Left ventricle myocardium inferior (tissue), 1 donor: ENCODE data around the gene OR6F1. TPM values are rescaled to one million over a fixed set of nuclear protein-coding genes. Genes with fewer than 3 reads are reported as not detected.
"Not testable (repeated sequence)": the region's sequence is repeated elsewhere in the genome, so short reads cannot be mapped to it uniquely, and the experiment has no call there.

Experiments used
- DNase-seq: peaks from one replicate; pipeline ENCODE4 v3.0.0-alpha.2; 2020
- H3K27ac ChIP-seq: fragments of 200-600 bp; replicated peaks from 2 replicates; pipeline ENCODE4 v1.8.0; 2021
- H3K27me3 ChIP-seq: fragments of 200-600 bp; 2 replicates; pipeline ENCODE4 v1.8.0; 2021; ENCODE audit warnings: low read depth
- H3K36me3 ChIP-seq: fragments of 200-600 bp; 2 replicates; pipeline ENCODE4 v1.8.0; 2021
- H3K4me1 ChIP-seq: fragments of 200-600 bp; 2 replicates; pipeline ENCODE4 v1.8.0; 2021
- H3K4me3 ChIP-seq: fragments of 200-600 bp; 2 replicates; pipeline ENCODE4 v1.8.0; 2021; ENCODE audit warnings: mild to moderate bottlenecking, moderate library complexity
- H3K9me3 ChIP-seq: fragments of 200-600 bp; replicated peaks from 2 replicates; pipeline ENCODE4 v1.8.0; 2021
- CTCF ChIP-seq: fragments of 200-600 bp; IDR thresholded peaks from 2 replicates; pipeline ENCODE4 v1.8.0; 2021; ENCODE audit warnings: antibody characterized with exemption, mild to moderate bottlenecking, borderline replicate concordance
- intact Hi-C: fragments of 100-400 bp; cut with micrococcal nuclease; formaldehyde crosslinking; loops from one replicate; pipeline ENCODE4 v1.11.0; 2022
- long read RNA-seq: library from polyadenylated mRNA; unstranded; transcript quantifications from one replicate; pipeline ENCODE4 v2.0.0, GENCODE V29; 2021
- total RNA-seq: library from RNA; stranded (reverse); fragmentation: NEBNext Ultra II Directional; extraction: Animal tissue kit (Norgen Biotek cat#: 25700); gene quantifications from one replicate; pipeline ENCODE4 v1.2.1, GENCODE V29; 2021
- donor health status: DM: no; HTN: yes; CAD: no; lungs with severe emphysema.

OR6F1 gene
- total RNA-seq: not detected
- long read RNA-seq: 0 reads

GRCh38 chr1:247716546-247716945 lies at the start of gene OR6F1:
Gene OR6F1, minus strand, starts transcription at chr1:247716646. Its CDS starts 3,891 bp downstream, at chr1:247712755.
- no peak for TF ChIP-seq CTCF
- H3K4me1 ChIP-seq: no peaks in the 10 kb centered on the region
- H3K27ac ChIP-seq: no peak within 1 kb of the TSS
- peaks cover 16% of the 10 kb centered on the region for H3K9me3 ChIP-seq
- no peaks in the 10 kb centered on the region for H3K27me3 ChIP-seq
- intact Hi-C loops: no loop called here
- no peak for DNase-seq
- no peak within 1 kb of the TSS for H3K4me3 ChIP-seq
- no peaks in the 10 kb centered on the region for H3K36me3 ChIP-seq

- DNase-seq: no peak
- Histone ChIP-seq H3K4me3 (no peak within 1 kb of the TSS), H3K27ac (no peak within 1 kb of the TSS), H3K9me3 (no peaks in the 10 kb centered on the region), H3K36me3 (no peaks in the 10 kb centered on the region), H3K4me1 (no peaks in the 10 kb centered on the region), H3K27me3 (no peaks in the 10 kb centered on the region)
- intact Hi-C loops: no loop called here
- no peak for TF ChIP-seq CTCF
These were observed 44.0 kb upstream of the OR6F1 start, which contains the start of gene OR1C1 for GRCh38 chr1:247760456-247760855. Gene OR1C1, minus strand, starts transcription at chr1:247760556. Its CDS starts 2,150 bp downstream, at chr1:247758406.

- H3K4me3 ChIP-seq, H3K27me3 ChIP-seq, intact Hi-C loops, H3K36me3 ChIP-seq, DNase-seq, H3K27ac ChIP-seq, H3K4me1 ChIP-seq: not testable (repeated sequence)
- H3K9me3 ChIP-seq: peaks cover 43% of the 10 kb centered on the region
These were observed 37.9 kb upstream of the OR6F1 start for GRCh38 chr1:247754311-247754710.

GRCh38 chr1:247749870-247750269 lies 33.4 kb upstream of the OR6F1 start:
- Histone ChIP-seq H3K27ac (no peak overlapping the region), H3K4me3 (no peak overlapping the region), H3K36me3 (no peaks in the 10 kb centered on the region), H3K4me1 (no peaks in the 10 kb centered on the region), H3K27me3 (no peaks in the 10 kb centered on the region), H3K9me3 (peaks cover 60% of the 10 kb centered on the region)
- intact Hi-C loops: no loop called here
- no peak for DNase-seq
- no peak for TF ChIP-seq CTCF

- intact Hi-C loops: no loop called here
These were observed 31.6 kb upstream of the OR6F1 start, which contains the start of gene OR14A2 for GRCh38 chr1:247748041-247748440. Gene OR14A2, minus strand, starts transcription at chr1:247748141.

More at GRCh38 chr1:247748041-247748440, 31.6 kb upstream of the OR6F1 start, which contains the start of gene OR14A2:
- Histone ChIP-seq H3K4me3 (no peak within 1 kb of the TSS), H3K9me3 (peaks cover 55% of the 10 kb centered on the region), H3K4me1 (no peaks in the 10 kb centered on the region), H3K27me3 (no peaks in the 10 kb centered on the region), H3K36me3 (no peaks in the 10 kb centered on the region), H3K27ac (no peak within 1 kb of the TSS)
- no peak for DNase-seq
- no peak for TF ChIP-seq CTCF
